ENCODE data around the gene TSHZ2.
"Not testable (repeated sequence)": the region's sequence is repeated elsewhere in the genome, so short reads cannot be mapped to it uniquely, and the experiment has no call there.

Gene TSHZ2

GRCh38 chr20:53365539-53366075 is 393.4 kb downstream of the TSHZ2 start:
- DNase-seq: no peak

DNA sequence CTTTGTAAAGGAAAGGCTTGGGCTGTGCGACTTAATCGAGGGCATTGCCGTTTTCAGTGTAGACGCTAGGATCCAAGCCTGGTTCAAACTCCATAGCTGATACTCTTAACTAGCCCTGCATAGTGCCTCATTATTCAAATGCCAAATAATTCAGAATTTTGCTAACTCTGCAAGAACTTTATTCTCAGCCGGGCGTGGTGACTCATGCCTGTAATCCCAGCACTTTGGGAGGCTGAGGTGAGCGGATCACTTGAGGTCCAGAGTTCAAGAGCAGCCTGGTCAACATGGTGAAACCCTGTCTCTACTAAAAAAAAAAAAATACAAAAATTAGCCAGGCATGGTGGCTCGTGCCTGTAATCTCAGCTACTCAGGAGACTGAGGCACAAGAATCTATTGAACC is 394.8 kb downstream of the TSHZ2 start:
- DNase-seq: not testable (repeated sequence)

GRCh38 chr20:53369871-53370270 is 397.7 kb downstream of the TSHZ2 start:
- DNase-seq: no peak

DNA sequence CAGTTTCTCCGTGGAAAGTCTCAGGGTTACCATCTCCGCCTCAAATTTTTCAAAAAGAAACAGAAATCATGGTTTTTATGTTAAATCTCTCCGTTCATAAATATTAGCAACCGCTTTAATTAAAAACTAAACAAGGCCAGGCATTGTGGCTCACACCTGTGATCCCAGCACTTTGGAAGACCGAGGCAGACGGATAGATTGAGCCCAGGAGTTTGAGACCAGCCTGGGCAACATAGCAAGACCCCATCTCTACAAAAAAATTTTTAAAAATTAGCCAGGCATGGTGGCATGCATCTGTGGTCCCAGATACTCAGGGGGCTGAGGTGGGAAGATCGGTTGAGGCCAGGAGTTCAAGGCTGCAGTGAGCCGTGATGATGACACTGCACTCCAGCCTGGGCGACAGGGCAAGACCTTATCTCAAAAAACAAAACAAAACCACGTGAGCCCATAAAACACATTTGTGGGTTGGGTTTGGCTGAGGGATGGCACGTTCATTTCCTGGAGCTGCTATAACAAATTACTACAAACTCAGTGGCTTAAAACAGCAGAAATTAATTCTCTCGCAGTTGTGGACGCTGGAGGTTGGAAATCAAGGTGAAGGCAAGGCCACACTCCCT is 398.3 kb downstream of the TSHZ2 start:
- no peak for DNase-seq

- no peak for DNase-seq
Measured at GRCh38 chr20:53371216-53371615, 399.1 kb downstream of the TSHZ2 start.

DNA sequence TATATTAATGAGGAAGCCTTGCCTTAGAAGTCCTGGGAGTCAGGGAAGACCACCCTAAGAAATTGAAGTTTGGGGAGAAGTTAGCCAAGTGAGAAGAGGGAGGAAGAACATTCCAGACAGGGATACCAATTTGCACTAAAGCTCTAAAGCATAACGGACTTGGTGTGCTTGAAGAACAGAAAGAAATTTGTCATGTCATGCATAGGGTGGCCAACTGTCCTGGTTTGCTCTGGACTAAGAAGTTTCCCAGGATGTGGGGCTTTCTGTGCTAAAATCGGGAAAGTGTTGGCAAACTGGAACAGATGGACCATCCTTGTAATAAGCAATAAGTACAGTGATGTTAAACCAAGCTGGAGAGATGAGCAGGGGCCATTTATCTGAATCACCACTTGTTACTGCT is 403.9 kb downstream of the TSHZ2 start:
- DNase-seq: no peak

DNA sequence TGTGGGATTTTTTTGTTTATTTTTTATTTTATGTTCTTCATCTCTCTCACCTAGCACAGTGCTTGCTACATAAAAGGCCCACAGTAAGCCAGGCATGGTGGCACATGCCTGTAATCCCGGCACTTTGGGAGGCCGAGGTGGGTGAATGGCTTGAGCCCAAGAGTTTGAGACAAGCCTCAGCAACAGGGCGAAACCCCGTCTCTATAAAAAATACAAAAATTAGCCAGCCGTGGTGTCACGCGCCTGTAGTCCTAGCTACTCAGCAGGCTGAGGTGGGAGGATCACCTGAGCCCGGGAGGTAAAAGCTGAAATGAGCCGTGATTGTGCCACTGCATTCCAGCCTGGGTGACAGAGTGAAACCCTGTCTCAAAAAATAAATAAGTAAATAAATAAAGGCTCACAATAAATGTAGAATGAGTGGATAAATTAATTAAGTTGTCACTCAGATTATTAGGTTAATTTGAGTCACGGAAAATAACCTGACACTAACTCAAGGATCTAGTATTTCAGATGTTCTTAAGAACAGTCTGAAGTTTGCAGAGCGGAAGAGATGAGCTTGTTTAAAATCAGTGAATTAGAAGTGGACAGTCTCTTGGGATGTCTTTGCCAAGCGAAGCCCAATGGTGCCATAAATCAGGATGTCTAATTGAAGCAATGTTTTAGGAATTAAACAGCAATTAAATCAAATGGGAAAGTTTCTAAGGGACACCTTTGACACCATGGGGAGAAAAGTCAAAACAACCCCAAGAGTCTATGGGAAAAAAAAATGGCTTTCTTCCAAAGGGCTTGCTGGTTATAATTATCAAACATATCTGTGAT is 407.1 kb downstream of the TSHZ2 start:
- no peak for DNase-seq

DNA sequence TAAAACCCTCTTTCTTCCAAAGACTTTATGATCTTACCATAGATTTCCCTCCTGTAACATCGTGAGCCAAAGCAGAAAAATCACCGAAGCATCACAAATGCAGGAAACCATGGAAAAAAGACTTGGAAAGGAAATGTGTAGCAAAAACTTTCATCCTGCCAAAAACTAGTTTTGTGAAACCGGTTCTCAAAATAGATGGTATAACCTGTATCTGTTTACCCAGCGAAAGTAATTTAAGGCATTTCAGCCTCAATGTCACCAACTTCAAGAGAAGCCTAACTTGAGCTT is 407.6 kb downstream of the TSHZ2 start:
- DNase-seq: no peak

DNA sequence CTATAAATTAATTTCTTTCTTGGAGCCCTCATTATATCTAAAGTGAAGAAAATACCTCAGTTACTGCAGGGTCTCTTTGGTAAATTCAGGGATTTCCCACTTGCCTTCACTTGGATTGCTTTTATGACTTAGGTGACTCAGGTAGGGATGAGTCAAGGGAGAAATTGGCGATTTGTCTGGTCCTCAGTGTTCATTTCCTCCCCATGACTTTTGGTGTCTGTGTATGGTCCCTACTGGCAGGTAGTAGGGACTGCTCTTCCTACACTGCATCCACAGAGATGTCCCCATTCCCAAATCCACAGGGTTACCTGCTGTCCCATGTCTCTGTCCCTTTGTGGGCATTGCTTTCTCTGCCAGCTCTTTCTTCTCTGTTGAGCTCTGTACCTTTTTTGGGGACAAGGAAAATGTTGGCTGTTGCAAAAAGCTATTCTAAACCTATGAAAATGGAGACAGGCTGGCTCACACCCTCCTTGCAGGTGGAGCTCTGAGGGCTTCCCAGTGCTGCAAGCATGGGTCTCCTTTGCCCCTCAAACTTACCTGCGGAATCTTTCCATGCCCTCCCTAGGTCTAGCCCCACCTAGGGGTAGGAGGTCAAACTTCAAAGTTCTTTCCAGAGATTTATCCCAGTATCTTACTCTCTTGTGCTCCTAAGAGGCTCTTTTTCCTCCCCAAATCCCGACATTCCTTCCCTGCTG is 409.6 kb downstream of the TSHZ2 start:
- no peak for DNase-seq

- no peak for DNase-seq
Measured at GRCh38 chr20:53382263-53382844, 410.2 kb downstream of the TSHZ2 start.

DNA sequence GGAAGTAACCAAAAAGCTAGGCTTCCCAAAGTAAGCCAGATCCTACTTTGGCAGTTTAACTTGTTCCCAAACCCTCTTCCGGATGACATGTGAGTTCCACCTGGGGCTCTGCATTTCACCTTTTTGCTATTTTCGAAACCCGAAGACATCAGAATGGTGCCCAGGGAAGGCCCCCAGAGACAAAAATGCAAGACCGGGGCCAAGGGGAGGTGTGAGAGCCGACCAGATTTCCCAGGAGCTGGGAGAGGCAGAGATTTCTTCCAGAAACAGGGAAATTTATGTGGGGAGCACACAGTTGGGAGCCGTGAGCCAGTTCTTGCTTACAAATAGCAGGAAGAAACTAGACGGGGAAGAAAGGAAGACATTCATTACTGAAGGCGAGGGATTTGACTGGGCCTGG is 411.8 kb downstream of the TSHZ2 start:
- no peak for DNase-seq

DNA sequence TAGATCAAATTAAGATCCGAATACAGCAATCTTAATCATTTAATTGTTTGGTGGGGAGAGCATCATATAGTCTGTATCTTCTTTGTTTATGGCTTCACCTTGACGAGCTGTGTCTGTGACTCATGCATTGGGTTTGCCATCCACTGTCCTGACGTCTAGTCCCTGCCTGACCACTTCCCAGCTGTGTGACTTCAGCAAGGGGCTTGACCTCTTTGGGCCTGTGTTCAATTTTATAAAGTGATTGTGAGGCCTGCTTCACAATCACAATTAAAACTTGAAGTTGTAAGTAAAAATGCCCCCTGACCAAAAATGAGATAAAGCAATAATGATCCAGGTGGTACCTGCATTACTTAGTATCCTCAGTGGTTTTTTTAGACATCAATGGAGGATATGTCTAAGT is 412.2 kb downstream of the TSHZ2 start:
- no peak for DNase-seq

DNA sequence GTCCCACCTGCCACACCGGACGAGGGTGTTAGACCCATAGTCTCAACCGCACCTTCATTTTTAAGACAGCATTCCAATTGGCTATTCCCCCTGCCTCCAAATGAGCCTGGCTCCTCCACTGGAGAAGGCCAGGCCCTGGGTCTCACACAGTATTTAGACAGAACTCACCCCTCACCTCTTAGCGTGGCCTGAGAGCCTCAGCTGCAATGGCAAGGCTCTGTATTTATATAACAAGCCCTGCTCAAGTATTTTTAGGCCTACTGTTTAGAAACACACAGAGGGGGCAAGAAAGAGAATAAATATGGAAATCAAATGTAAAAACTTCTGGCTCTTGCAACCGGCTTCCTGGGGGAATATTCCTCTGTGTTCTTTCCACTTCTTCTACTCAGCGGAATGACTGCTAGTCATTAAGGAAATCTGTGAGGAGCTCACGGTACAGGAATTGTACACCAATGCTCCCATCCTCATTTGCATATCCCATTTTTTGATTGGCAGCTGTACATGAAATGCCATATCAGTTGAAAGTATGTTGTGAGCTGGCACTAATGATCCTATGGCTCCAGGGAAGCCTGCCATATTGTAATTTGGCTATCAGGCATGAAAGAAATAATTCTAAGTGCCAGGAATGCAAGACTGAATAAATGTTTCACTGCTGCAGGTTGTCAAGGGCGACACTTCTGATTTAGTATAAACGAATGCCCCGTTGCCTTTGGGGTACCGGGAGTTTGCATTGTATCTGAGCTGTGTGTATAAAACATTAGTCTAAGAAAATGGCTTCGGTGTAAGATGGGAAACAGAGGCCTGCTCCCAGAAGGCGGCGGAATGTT is 414.0 kb downstream of the TSHZ2 start:
- no peak for DNase-seq

DNA sequence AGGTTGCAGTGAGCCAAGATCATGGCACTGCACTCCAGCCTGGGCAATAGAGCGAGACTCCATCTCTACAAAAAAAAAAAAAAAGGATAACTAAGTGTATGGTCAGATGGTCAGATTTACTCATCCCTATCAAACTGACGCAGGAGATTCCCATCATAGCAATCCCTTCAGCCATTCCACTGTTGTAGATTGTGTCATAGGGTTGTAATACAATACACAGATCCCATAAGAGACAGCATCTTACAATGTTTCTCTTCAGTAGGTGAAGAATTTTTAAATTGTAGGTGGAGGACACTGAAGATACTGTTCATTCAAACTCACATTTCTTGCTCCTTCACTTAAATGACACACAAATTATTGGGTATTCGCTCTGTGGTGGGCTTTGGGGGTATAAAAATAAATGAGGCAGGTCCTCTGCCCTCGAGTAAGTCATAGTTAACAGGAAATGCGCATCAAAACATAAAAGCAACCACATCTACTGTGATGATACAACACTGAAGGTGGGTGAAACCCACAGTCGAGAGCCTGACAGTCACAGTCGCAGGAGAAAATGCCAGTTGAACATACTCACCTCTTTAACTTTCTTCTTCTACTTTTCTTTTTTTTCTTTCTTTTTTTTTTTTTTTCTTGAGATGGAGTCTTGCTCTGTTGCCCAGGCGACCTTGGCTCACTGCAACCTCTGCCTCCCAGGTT is 416.0 kb downstream of the TSHZ2 start:
- DNase-seq: no peak

GRCh38 chr20:53389516-53390300 is 417.6 kb downstream of the TSHZ2 start:
- no peak for DNase-seq

GRCh38 chr20:53390770-53391169 is 418.6 kb downstream of the TSHZ2 start:
- DNase-seq: no peak

DNA sequence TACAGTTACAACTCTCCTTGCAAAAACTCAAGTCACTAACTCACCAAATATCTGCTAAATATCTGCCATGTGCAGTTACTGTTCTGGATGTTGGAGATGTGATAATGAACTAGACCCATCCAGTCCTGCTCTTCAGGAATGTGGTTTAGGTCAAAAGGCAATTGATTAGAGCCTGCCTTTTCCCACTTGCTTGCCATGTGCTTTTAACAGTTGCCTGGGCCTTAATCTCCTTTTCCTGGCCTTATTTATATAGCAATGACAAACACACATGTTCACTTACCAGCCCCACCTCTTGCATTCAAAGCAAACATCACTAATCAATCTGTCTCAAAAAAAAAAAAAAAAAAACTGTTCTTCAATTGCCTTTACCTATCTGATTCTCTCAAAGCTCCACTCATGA is 422.3 kb downstream of the TSHZ2 start:
- DNase-seq: no peak

DNA sequence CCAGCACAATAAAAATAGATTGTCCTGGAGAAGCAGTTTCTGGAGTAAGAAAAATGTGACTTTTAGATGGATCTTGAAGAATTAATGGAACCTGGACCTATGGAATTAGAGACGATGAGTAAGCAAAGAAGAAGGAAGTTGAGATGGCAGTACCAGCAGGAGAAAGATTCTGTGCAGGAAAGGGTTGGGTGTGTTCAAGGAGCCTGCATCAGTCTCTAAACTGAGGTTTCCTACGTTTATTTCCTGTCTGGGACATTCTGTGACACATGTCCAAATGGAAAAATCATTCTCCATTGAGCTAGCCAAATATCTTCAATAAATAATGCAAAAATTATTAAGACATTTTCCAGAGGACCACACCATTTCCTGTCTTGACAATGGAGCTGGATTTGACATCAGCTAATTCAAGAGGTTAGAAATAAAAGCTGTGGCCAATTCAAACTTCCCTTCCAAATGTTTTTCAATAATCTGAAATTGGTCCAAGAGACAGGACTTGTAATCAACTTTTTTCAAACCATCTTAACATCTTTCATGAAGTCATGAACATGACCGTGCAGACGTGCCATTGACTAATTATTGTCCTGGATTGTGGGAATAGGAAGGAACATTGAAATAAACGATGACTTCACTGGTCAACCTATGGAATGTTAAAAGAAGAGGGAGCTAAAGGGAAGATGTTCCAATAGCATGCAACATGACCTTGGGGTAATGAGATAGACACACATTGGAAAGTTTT is 423.2 kb downstream of the TSHZ2 start:
- no peak for DNase-seq

GRCh38 chr20:53399083-53399482 is 426.9 kb downstream of the TSHZ2 start:
- no peak for DNase-seq

- DNase-seq: peak; percentile 46 to 58
Measured at GRCh38 chr20:53399592-53400335, 427.6 kb downstream of the TSHZ2 start.

Data from SHP77 (cell line).